Activated CD4-positive, alpha-beta T cell treated with anti-CD3 and anti-CD28 coated beads, Interleukin-2, amount 50 U/mL, for 4 hours (primary cell): Measurements from ENCODE around the gene MINDY3.
"Not testable (repeated sequence)": the region's sequence is repeated elsewhere in the genome, so short reads cannot be mapped to it uniquely, and the experiment has no call there.

Source experiments
- DNase-seq, 2 experiments: peaks; one replicate each; pipeline ENCODE4 v3.0.0-alpha.2; 2020

The MINDY3 gene

GRCh38 chr10:15853800-15854199 is 6.5 kb downstream of the MINDY3 start:
- no peak for DNase-seq

- no peak for DNase-seq
These were observed 8.2 kb downstream of the MINDY3 start for GRCh38 chr10:15852111-15852557.

- DNase-seq: not testable (repeated sequence)
These were observed 9.8 kb downstream of the MINDY3 start for GRCh38 chr10:15850337-15850978.

- no peak for DNase-seq
These were observed 11.0 kb downstream of the MINDY3 start for GRCh38 chr10:15849316-15849715.

GRCh38 chr10:15847481-15847880 is 12.8 kb downstream of the MINDY3 start:
- DNase-seq: no peak

GRCh38 chr10:15844517-15844916 is 15.8 kb downstream of the MINDY3 start:
- no peak for DNase-seq

GRCh38 chr10:15843695-15844094 is 16.6 kb downstream of the MINDY3 start:
- DNase-seq: no peak

- no peak for DNase-seq
These were observed 17.6 kb downstream of the MINDY3 start for GRCh38 chr10:15842556-15843169.

- no peak for DNase-seq
These were observed 18.6 kb downstream of the MINDY3 start for GRCh38 chr10:15841696-15842095.

GRCh38 chr10:15836807-15837206 is 23.5 kb downstream of the MINDY3 start:
- no peak for DNase-seq

GRCh38 chr10:15829495-15829894 is 30.8 kb downstream of the MINDY3 start:
- no peak for DNase-seq

GRCh38 chr10:15824498-15824897 is 35.8 kb downstream of the MINDY3 start:
- DNase-seq: no peak

- no peak for DNase-seq
These were observed 38.2 kb downstream of the MINDY3 start for GRCh38 chr10:15822131-15822530.

- DNase-seq: no peak
These were observed 39.1 kb downstream of the MINDY3 start for GRCh38 chr10:15821046-15821683.

- DNase-seq: no peak
These were observed 42.8 kb downstream of the MINDY3 start for GRCh38 chr10:15817409-15818046.

GRCh38 chr10:15815242-15815885 is 44.9 kb downstream of the MINDY3 start:
- DNase-seq: no peak

- DNase-seq: no peak
These were observed 45.7 kb downstream of the MINDY3 start for GRCh38 chr10:15814565-15814964.

GRCh38 chr10:15813415-15813814 is 46.9 kb downstream of the MINDY3 start:
- DNase-seq: no peak

- DNase-seq: no peak
These were observed 50.9 kb downstream of the MINDY3 start for GRCh38 chr10:15809450-15809849.

- DNase-seq: no peak
These were observed 52.0 kb downstream of the MINDY3 start for GRCh38 chr10:15808204-15808797.

- DNase-seq: no peak
These were observed 54.8 kb downstream of the MINDY3 start for GRCh38 chr10:15805395-15806058.

GRCh38 chr10:15804109-15804508 is 56.2 kb downstream of the MINDY3 start:
- no peak for DNase-seq
